HG02973 (cell line): ENCODE data around the gene SYT15.
A peak's percentile ranks its signal among the peaks of the same experiment; 100 is the strongest.
"Not testable (repeated sequence)": the region's sequence is repeated elsewhere in the genome, so short reads cannot be mapped to it uniquely, and the experiment has no call there.

Experiments used
- ATAC-seq: cut with Tn5 transposase; IDR thresholded peaks from one replicate; pipeline ENCODE4 v1.9.1; 2021; ENCODE audit warnings: moderate library complexity; ENCODE audit not compliant: unreplicated experiment

The SYT15 gene

GRCh38 chr10:46585246-46585645 lies 6.3 kb downstream of the SYT15 start:
- not testable (repeated sequence) for ATAC-seq

GRCh38 chr10:46587546-46587945 lies 8.6 kb downstream of the SYT15 start:
- ATAC-seq, result not testable (repeated sequence)

GRCh38 chr10:46588221-46588620 lies 9.3 kb downstream of the SYT15 start:
- not testable (repeated sequence) for ATAC-seq

- ATAC-seq, result not testable (repeated sequence)
These were observed 10.7 kb downstream of the SYT15 start for GRCh38 chr10:46589589-46589988.

- not testable (repeated sequence) for ATAC-seq
These were observed 12.1 kb downstream of the SYT15 start for GRCh38 chr10:46591053-46591452.

- ATAC-seq, result not testable (repeated sequence)
These were observed 14.4 kb downstream of the SYT15 start for GRCh38 chr10:46593307-46593706.

GRCh38 chr10:46594453-46595063 lies 15.6 kb downstream of the SYT15 start:
- ATAC-seq, result not testable (repeated sequence)

GRCh38 chr10:46596570-46596969 lies 17.6 kb downstream of the SYT15 start:
- not testable (repeated sequence) for ATAC-seq

- peak; percentile 70 for ATAC-seq
These were observed 18.8 kb downstream of the SYT15 start for GRCh38 chr10:46597616-46598246.

- ATAC-seq, result not testable (repeated sequence)
These were observed 21.6 kb downstream of the SYT15 start for GRCh38 chr10:46600516-46600915.

- ATAC-seq, result not testable (repeated sequence)
These were observed 36.6 kb downstream of the SYT15 start for GRCh38 chr10:46615540-46615939.

- ATAC-seq, result not testable (repeated sequence)
These were observed 37.3 kb downstream of the SYT15 start for GRCh38 chr10:46616227-46616626.

GRCh38 chr10:46617134-46617533 lies 38.2 kb downstream of the SYT15 start:
- ATAC-seq, result not testable (repeated sequence)

GRCh38 chr10:46617913-46618312 lies 39.0 kb downstream of the SYT15 start:
- not testable (repeated sequence) for ATAC-seq

GRCh38 chr10:46623899-46624654 lies 45.1 kb downstream of the SYT15 start:
- ATAC-seq, result not testable (repeated sequence)

- not testable (repeated sequence) for ATAC-seq
These were observed 50.9 kb downstream of the SYT15 start for GRCh38 chr10:46629805-46630204.

GRCh38 chr10:46630816-46631215 lies 51.9 kb downstream of the SYT15 start:
- ATAC-seq, result not testable (repeated sequence)

- ATAC-seq, result not testable (repeated sequence)
These were observed 52.8 kb downstream of the SYT15 start for GRCh38 chr10:46631683-46632082.

- ATAC-seq, result not testable (repeated sequence)
These were observed 55.8 kb downstream of the SYT15 start for GRCh38 chr10:46634698-46635097.

- ATAC-seq, result peak; percentile 72
These were observed 56.5 kb downstream of the SYT15 start for GRCh38 chr10:46635364-46635959.

GRCh38 chr10:46640005-46640404 lies 61.1 kb downstream of the SYT15 start:
- ATAC-seq, result not testable (repeated sequence)
